ENCODE data around the gene GHRH.

GHRH gene

GRCh38 chr20:37236462-37236861 lies 25.2 kb downstream of the GHRH start:
- DNase-seq: no peak

GRCh38 chr20:37235065-37235464 lies 26.5 kb downstream of the GHRH start:
- DNase-seq: no peak

- DNase-seq: no peak
These were observed 27.4 kb downstream of the GHRH start for GRCh38 chr20:37234254-37234581.

GRCh38 chr20:37233548-37234253 lies 27.9 kb downstream of the GHRH start:
- DNase-seq: no peak

- no peak for DNase-seq
These were observed 29.5 kb downstream of the GHRH start for GRCh38 chr20:37231947-37232630.

- DNase-seq: no peak
These were observed 31.4 kb downstream of the GHRH start for GRCh38 chr20:37230200-37230599.

- DNase-seq: no peak
These were observed 32.3 kb downstream of the GHRH start for GRCh38 chr20:37229357-37229756.

- DNase-seq: no peak
These were observed 33.0 kb downstream of the GHRH start for GRCh38 chr20:37228656-37229055.

- DNase-seq: no peak
These were observed 33.5 kb downstream of the GHRH start for GRCh38 chr20:37228082-37228481.

GRCh38 chr20:37226889-37227288 lies 34.7 kb downstream of the GHRH start:
- no peak for DNase-seq

- peak; percentile 50 for DNase-seq
These were observed 36.5 kb downstream of the GHRH start for GRCh38 chr20:37225146-37225545.

- no peak for DNase-seq
These were observed 38.6 kb downstream of the GHRH start for GRCh38 chr20:37223053-37223452.

GRCh38 chr20:37222086-37222485 lies 39.5 kb downstream of the GHRH start:
- no peak for DNase-seq

GRCh38 chr20:37220731-37221130 lies 40.9 kb downstream of the GHRH start:
- DNase-seq: no peak

- DNase-seq: no peak
These were observed 41.6 kb downstream of the GHRH start for GRCh38 chr20:37219751-37220668.

GRCh38 chr20:37218976-37219375 lies 42.6 kb downstream of the GHRH start:
- DNase-seq: no peak

GRCh38 chr20:37218441-37218840 lies 43.2 kb downstream of the GHRH start:
- DNase-seq: no peak

GRCh38 chr20:37209661-37210314 lies 51.8 kb downstream of the GHRH start:
- no peak for DNase-seq

- DNase-seq: no peak
These were observed 52.4 kb downstream of the GHRH start for GRCh38 chr20:37209193-37209592.

- DNase-seq: no peak
These were observed 54.4 kb downstream of the GHRH start for GRCh38 chr20:37207171-37207570.

- DNase-seq: no peak
These were observed 55.8 kb downstream of the GHRH start for GRCh38 chr20:37205794-37206193.

- no peak for DNase-seq
These were observed 56.5 kb downstream of the GHRH start for GRCh38 chr20:37205130-37205529.

- no peak for DNase-seq
These were observed 57.6 kb downstream of the GHRH start for GRCh38 chr20:37204056-37204455.
